Keratinocyte (primary cell): ENCODE measurements around the gene CFAP299. TPM values are rescaled to one million over a fixed set of nuclear protein-coding genes. Genes with fewer than 3 reads are reported as not detected.
A peak's percentile ranks its signal among the peaks of the same experiment; 100 is the strongest.

Source experiments
- DNase-seq: peaks from one replicate; pipeline ENCODE4 v3.0.0-alpha.2; 2011; ENCODE audit warnings: low read depth, missing footprints, low spot score
- FAIRE-seq: peaks from 2 replicates; lab custom pipeline; 2011; peaks lifted over from hg19 to GRCh38; lab: Jason Lieb, UNC
- H2AFZ ChIP-seq: 2 replicates; pipeline ENCODE4 v1.6.0; 2012; ENCODE audit warnings: low read length, control low read depth, inconsistent platforms; ENCODE audit not compliant: control insufficient read depth
- H3K27ac ChIP-seq: 2 replicates; pipeline ENCODE4 v1.5.1; 2011; ENCODE audit warnings: low read length; ENCODE audit not compliant: control insufficient read depth, insufficient read depth
- H3K27me3 ChIP-seq: 3 replicates; pipeline ENCODE4 v1.6.0; 2011; ENCODE audit warnings: low read length; ENCODE audit not compliant: control insufficient read depth, insufficient read depth; ENCODE audit errors: extremely low read depth
- H3K36me3 ChIP-seq, 2 experiments: 2 replicates in 1 of 2; 3 replicates in 1 of 2; pipeline ENCODE4 v1.5.1; 2011; ENCODE audit warnings: low read length in 2 of 2, mild to moderate bottlenecking in 1 of 2; ENCODE audit not compliant: control insufficient read depth in 2 of 2, insufficient read depth in 2 of 2; ENCODE audit errors: extremely low read depth in 1 of 2
- H3K4me1 ChIP-seq: 3 replicates; pipeline ENCODE4 v1.5.1; 2011; ENCODE audit warnings: low read length; ENCODE audit not compliant: control insufficient read depth, insufficient read depth; ENCODE audit errors: extremely low read depth
- H3K4me2 ChIP-seq: 3 replicates; pipeline ENCODE4 v1.6.0; 2011; ENCODE audit warnings: low read depth, low read length; ENCODE audit not compliant: control insufficient read depth, insufficient read depth; ENCODE audit errors: extremely low read depth
- H3K4me3 ChIP-seq, 3 experiments: fragments of 200-600 bp in 1 of 3; sonication (generic) in 1 of 3; 2 replicates in 2 of 3; 3 replicates in 1 of 3; pipeline ENCODE4 v1.5.1; 2011 to 2016; ENCODE audit warnings: low read length in 3 of 3, mild to moderate bottlenecking in 3 of 3, control low read depth in 2 of 3, inconsistent platforms in 1 of 3, low read depth in 1 of 3, mixed read lengths in 1 of 3, mixed run types in 1 of 3, moderate library complexity in 1 of 3; ENCODE audit not compliant: control insufficient read depth in 2 of 3, insufficient read depth in 2 of 3; ENCODE audit errors: extremely low read depth in 1 of 3
- H3K79me2 ChIP-seq: 2 replicates; pipeline ENCODE4 v1.6.0; 2012; ENCODE audit warnings: low read length; ENCODE audit not compliant: control insufficient read depth, insufficient read depth
- H3K9ac ChIP-seq: 3 replicates; pipeline ENCODE4 v1.6.0; 2011; ENCODE audit warnings: low read length; ENCODE audit not compliant: control insufficient read depth, insufficient read depth; ENCODE audit errors: extremely low read depth
- H3K9me1 ChIP-seq: 3 replicates; pipeline ENCODE4 v1.6.0; 2011; ENCODE audit warnings: low read length; ENCODE audit not compliant: control insufficient read depth, insufficient read depth; ENCODE audit errors: extremely low read depth
- H3K9me3 ChIP-seq: 2 replicates; pipeline ENCODE4 v1.5.1; 2012; ENCODE audit warnings: low read depth, low read length; ENCODE audit not compliant: control insufficient read depth
- H4K20me1 ChIP-seq: 3 replicates; pipeline ENCODE4 v1.6.0; 2011; ENCODE audit warnings: low read length; ENCODE audit not compliant: control insufficient read depth, insufficient read depth; ENCODE audit errors: extremely low read depth
- CTCF ChIP-seq, 3 experiments: IDR thresholded peaks in 1 of 3; conservative IDR thresholded peaks in 1 of 3; optimal IDR thresholded peaks in 1 of 3; 2 replicates in 2 of 3; 3 replicates in 1 of 3; pipeline versions ENCODE3 to v1.5.1; 2011; ENCODE audit warnings: low read length in 3 of 3, mild to moderate bottlenecking in 3 of 3, moderate library complexity in 2 of 3, control low read depth in 1 of 3, inconsistent platforms in 1 of 3; ENCODE audit not compliant: insufficient read depth in 2 of 3; ENCODE audit errors: extremely low read depth in 1 of 3
- EZH2 ChIP-seq: IDR thresholded peaks from one replicate; pipeline ENCODE4 v1.6.1; 2012; ENCODE audit warnings: inconsistent platforms, mild to moderate bottlenecking, low read length, moderate library complexity
- dilution Hi-C: fragments of 300-500 bp; cut with MboI; formaldehyde crosslinking; loops from one replicate; pipeline ENCODE4 v1.7.0; 2020; ENCODE audit warnings: low sequenced_read_pairs; ENCODE audit not compliant: extremely low pct_ligation_motif_present
- polyA plus RNA-seq, 5 experiments: library from polyadenylated mRNA; depleted of rRNA in 3 of 5; stranded (reverse) in 3 of 5; stranded (forward) in 1 of 5; unstranded in 1 of 5; fragments of >200 nt; gene quantifications; 1 replicate in 1 of 5; 2 replicates in 3 of 5; 3 replicates in 1 of 5; pipeline versions ENCODE4 v1.2.1 to v1.2.3, GENCODE V29; 2011 to 2012; ENCODE audit warnings: missing spikeins in 2 of 5, low read depth in 1 of 5, low replicate concordance in 1 of 5

CFAP299 gene
- polyA plus RNA-seq, 1 donor (not counting 4 experiments of a cell fraction or from before 2014, with no cell fraction given) = 0.14 TPM

DNA sequence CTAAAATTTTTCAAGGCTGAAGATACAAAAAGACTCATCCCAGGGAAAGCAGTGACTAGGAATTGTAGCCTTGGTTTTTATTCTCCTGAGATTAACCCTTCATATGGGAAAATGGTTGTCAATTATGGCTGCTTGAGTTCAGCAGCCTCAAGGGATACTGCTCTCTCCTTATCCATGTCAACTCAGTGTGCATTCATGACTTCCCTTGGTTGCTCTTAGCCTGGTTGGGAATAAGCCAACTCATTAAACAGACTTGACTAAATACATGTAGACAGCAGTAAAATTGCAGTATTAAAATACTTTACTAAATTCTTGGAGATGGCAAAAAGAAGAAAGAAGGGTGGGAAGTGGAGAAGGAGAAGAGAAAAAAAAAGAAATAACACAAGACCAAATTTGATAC, 650.5 kb downstream of the CFAP299 start:
- TF ChIP-seq EZH2 (no peak), CTCF (optimal IDR thresholded peaks at IDR 0.05 in 1 of 3, IDR thresholded peaks at IDR 0.05 in 1 of 3, conservative IDR thresholded peaks at IDR 0.05 in 1 of 3; ENCODE audit: extremely low read depth in 1 of 3, insufficient read depth in 2 of 3, low read length in 3 of 3) (no peak)
- no peak overlapping the region for H3K4me3 ChIP-seq
- dilution Hi-C loops = no loop called here
- no peak overlapping the region for H2AFZ ChIP-seq
- DNase-seq = no peak
- H3K79me2 ChIP-seq = no peaks in the 10 kb centered on the region
- H3K9me3 ChIP-seq = no peaks in the 10 kb centered on the region
- H4K20me1 ChIP-seq = no peaks in the 10 kb centered on the region
- H3K9ac ChIP-seq = no peak overlapping the region
- H3K36me3 ChIP-seq = no peaks in the 10 kb centered on the region
- no peaks in the 10 kb centered on the region for H3K27me3 ChIP-seq
- no peaks in the 10 kb centered on the region for H3K9me1 ChIP-seq
- no peak for FAIRE-seq
- H3K27ac ChIP-seq = no peak overlapping the region
- H3K4me1 ChIP-seq = no peaks in the 10 kb centered on the region
- no peak overlapping the region for H3K4me2 ChIP-seq

DNA sequence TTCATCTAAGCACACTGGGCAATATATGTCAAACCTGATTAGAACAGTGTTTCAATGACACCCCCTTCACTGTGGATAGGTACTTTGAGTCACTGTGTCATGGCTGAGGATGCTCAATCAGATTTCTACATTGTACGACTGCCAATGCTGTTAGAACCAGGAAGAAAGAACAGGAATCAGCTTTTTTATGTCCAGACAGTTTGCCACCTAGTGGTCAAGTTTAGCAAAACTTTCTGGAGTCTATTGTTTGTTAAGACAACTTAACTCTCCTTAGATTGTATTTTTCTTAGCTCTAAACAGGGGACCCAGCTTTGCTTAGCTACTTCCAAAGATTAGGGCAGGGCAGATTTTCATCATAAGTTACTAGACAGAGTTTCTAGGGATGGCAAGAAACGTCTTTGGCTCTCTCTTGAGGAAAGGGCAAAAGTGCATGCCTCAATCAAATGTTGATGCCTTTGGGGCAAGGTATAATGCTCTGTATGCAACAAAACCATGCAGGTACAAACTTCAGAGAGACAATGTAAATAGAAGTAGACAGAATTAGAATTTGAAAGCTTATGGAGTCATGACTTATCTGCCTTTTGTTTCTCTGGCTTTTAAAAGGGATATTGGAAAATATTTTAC, 654.5 kb downstream of the CFAP299 start:
- no peak overlapping the region for H3K4me3 ChIP-seq
- TF ChIP-seq EZH2 (no peak), CTCF (optimal IDR thresholded peaks at IDR 0.05 in 1 of 3, IDR thresholded peaks at IDR 0.05 in 1 of 3, conservative IDR thresholded peaks at IDR 0.05 in 1 of 3; ENCODE audit: extremely low read depth in 1 of 3, insufficient read depth in 2 of 3, low read length in 3 of 3) (peak in 2 of 3 experiments; percentile 53 to 59)
- no peaks in the 10 kb centered on the region for H4K20me1 ChIP-seq
- no peaks in the 10 kb centered on the region for H3K36me3 ChIP-seq
- H3K4me2 ChIP-seq = no peak overlapping the region
- no peaks in the 10 kb centered on the region for H3K9me3 ChIP-seq
- H3K4me1 ChIP-seq = no peaks in the 10 kb centered on the region
- DNase-seq (peak; percentile 2), FAIRE-seq (peak; percentile 74)
- dilution Hi-C loops = no loop called here
- no peaks in the 10 kb centered on the region for H3K27me3 ChIP-seq
- no peak overlapping the region for H2AFZ ChIP-seq
- no peaks in the 10 kb centered on the region for H3K9me1 ChIP-seq
- H3K9ac ChIP-seq = no peak overlapping the region
- H3K27ac ChIP-seq = no peak overlapping the region
- H3K79me2 ChIP-seq = no peaks in the 10 kb centered on the region
